H9 (cell line): ENCODE measurements around the gene MAN1B1. TPM values are rescaled to one million over a fixed set of nuclear protein-coding genes. Genes with fewer than 3 reads are reported as not detected.

Experiments used
- DNase-seq: peaks from one replicate; pipeline ENCODE4 v3.0.0-alpha.2; 2017
- H2AFZ ChIP-seq: one replicate; pipeline ENCODE4 v1.6.1; 2013; ENCODE audit warnings: mild to moderate bottlenecking, low read length, control low read depth, moderate library complexity
- H2AK5ac ChIP-seq: 2 replicates; pipeline ENCODE4 v1.6.1; 2013; ENCODE audit warnings: low read length, control low read depth, mixed read lengths; ENCODE audit not compliant: insufficient read length
- H2BK120ac ChIP-seq: one replicate; pipeline ENCODE4 v1.6.1; 2013; ENCODE audit warnings: low read depth, mild to moderate bottlenecking, low read length, control low read depth, inconsistent platforms; ENCODE audit not compliant: poor library complexity, severe bottlenecking
- H2BK12ac ChIP-seq: 2 replicates; pipeline ENCODE4 v1.6.1; 2013; ENCODE audit warnings: low read length, control low read depth, mixed read lengths, low read depth; ENCODE audit not compliant: insufficient read length
- H2BK15ac ChIP-seq: 2 replicates; pipeline ENCODE4 v1.6.1; 2013; ENCODE audit warnings: low read depth, low read length, control low read depth
- H2BK20ac ChIP-seq: one replicate; pipeline ENCODE4 v1.6.1; 2013; ENCODE audit warnings: low read depth, mild to moderate bottlenecking, low read length, control low read depth, inconsistent platforms; ENCODE audit not compliant: poor library complexity, severe bottlenecking
- H2BK5ac ChIP-seq: 2 replicates; pipeline ENCODE4 v1.6.1; 2013; ENCODE audit warnings: low read length, control low read depth, mixed read lengths; ENCODE audit not compliant: insufficient read length
- H3K14ac ChIP-seq: 2 replicates; pipeline ENCODE4 v1.6.1; 2013; ENCODE audit warnings: low read length, control low read depth; ENCODE audit not compliant: insufficient read depth
- H3K18ac ChIP-seq: 2 replicates; pipeline ENCODE4 v1.6.1; 2013; ENCODE audit warnings: low read depth, mild to moderate bottlenecking, mixed read lengths, low read length, control low read depth; ENCODE audit not compliant: insufficient read length
- H3K23ac ChIP-seq: 2 replicates; pipeline ENCODE4 v1.6.1; 2013; ENCODE audit warnings: low read length, control low read depth, mixed read lengths, low read depth; ENCODE audit not compliant: insufficient read length
- H3K23me2 ChIP-seq: 2 replicates; pipeline ENCODE4 v1.6.1; 2013; ENCODE audit warnings: low read depth, mild to moderate bottlenecking, mixed read lengths, low read length, control low read depth; ENCODE audit not compliant: insufficient read length, poor library complexity, severe bottlenecking
- H3K27ac ChIP-seq: 2 replicates; pipeline ENCODE4 v1.5.1; 2013; ENCODE audit warnings: low read length, control low read depth, mixed read lengths, low read depth; ENCODE audit not compliant: insufficient read length
- H3K27me3 ChIP-seq: 2 replicates; pipeline ENCODE4 v1.6.1; 2013; ENCODE audit warnings: low read length, control low read depth, inconsistent platforms; ENCODE audit not compliant: insufficient read depth
- H3K4ac ChIP-seq: 2 replicates; pipeline ENCODE4 v1.6.1; 2013; ENCODE audit warnings: low read depth, mild to moderate bottlenecking, control low read depth, inconsistent platforms, low read length, moderate library complexity
- H3K4me1 ChIP-seq: 2 replicates; pipeline ENCODE4 v1.6.1; 2013; ENCODE audit warnings: low read length, control low read depth, inconsistent platforms; ENCODE audit not compliant: insufficient read depth
- H3K4me2 ChIP-seq: 2 replicates; pipeline ENCODE4 v1.6.1; 2013; ENCODE audit warnings: low read length, control low read depth, mixed read lengths; ENCODE audit not compliant: insufficient read length, insufficient read depth
- H3K56ac ChIP-seq: 2 replicates; pipeline ENCODE4 v1.6.1; 2013; ENCODE audit warnings: low read depth, mild to moderate bottlenecking, mixed read lengths, low read length, control low read depth; ENCODE audit not compliant: insufficient read length
- H3K79me1 ChIP-seq: 2 replicates; pipeline ENCODE4 v1.6.1; 2013; ENCODE audit warnings: low read depth, mild to moderate bottlenecking, moderate library complexity, low read length, control low read depth, inconsistent platforms; ENCODE audit not compliant: insufficient read depth, poor library complexity, severe bottlenecking
- H3K79me2 ChIP-seq: 2 replicates; pipeline ENCODE4 v1.6.1; 2013; ENCODE audit warnings: low read length, control low read depth, inconsistent platforms; ENCODE audit not compliant: insufficient read depth
- H3K9ac ChIP-seq: 2 replicates; pipeline ENCODE4 v1.6.1; 2013; ENCODE audit warnings: low read length, control low read depth, mixed read lengths; ENCODE audit not compliant: insufficient read length; ENCODE audit errors: extremely low read depth
- H3K9me3 ChIP-seq: one replicate; pipeline ENCODE4 v1.6.1; 2013; ENCODE audit warnings: low read depth, low read length, inconsistent platforms; ENCODE audit not compliant: control insufficient read depth
- H3T11ph ChIP-seq: one replicate; pipeline ENCODE4 v1.6.1; 2013; ENCODE audit warnings: mild to moderate bottlenecking, low read length, control low read depth, inconsistent platforms
- H4K20me1 ChIP-seq: one replicate; pipeline ENCODE4 v1.6.1; 2013; ENCODE audit not compliant: control insufficient read depth, insufficient read length, insufficient read depth
- H4K5ac ChIP-seq: 2 replicates; pipeline ENCODE4 v1.6.1; 2013; ENCODE audit warnings: low read depth, mild to moderate bottlenecking, mixed read lengths, low read length, control low read depth; ENCODE audit not compliant: insufficient read length
- H4K8ac ChIP-seq: replicated peaks from 2 replicates; pipeline ENCODE4 v1.6.1; 2013; ENCODE audit warnings: low read length, control low read depth, mixed read lengths, low read depth; ENCODE audit not compliant: insufficient read length
- H4K91ac ChIP-seq: 2 replicates; pipeline ENCODE4 v1.6.1; 2013; ENCODE audit warnings: low read depth, mild to moderate bottlenecking, moderate library complexity, mixed read lengths, low read length, control low read depth; ENCODE audit not compliant: insufficient read length
- H3K27ac Mint-ChIP-seq, 3 experiments: 2 replicates in 2 of 3; 3 replicates in 1 of 3; pipeline ENCODE4 v1.8.0; 2020 to 2021; ENCODE audit warnings: mixed read lengths in 3 of 3, mild to moderate bottlenecking in 1 of 3, moderate library complexity in 1 of 3
- H3K27me3 Mint-ChIP-seq: 2 replicates; pipeline ENCODE4 v1.8.0; 2021; ENCODE audit warnings: low read depth, mild to moderate bottlenecking, moderate library complexity, mixed read lengths
- H3K36me3 Mint-ChIP-seq, 3 experiments: 2 replicates in 2 of 3; 3 replicates in 1 of 3; pipeline ENCODE4 v1.8.0; 2020 to 2021; ENCODE audit warnings: low read depth in 3 of 3, mixed read lengths in 3 of 3; ENCODE audit not compliant: insufficient read depth in 1 of 3
- H3K4me1 Mint-ChIP-seq, 2 experiments: 2 replicates each; pipeline ENCODE4 v1.8.0; 2020; ENCODE audit warnings: mixed read lengths in 2 of 2
- H3K4me3 Mint-ChIP-seq, 2 experiments: 2 replicates in 1 of 2; 3 replicates in 1 of 2; pipeline ENCODE4 v1.8.0; 2020 to 2021; ENCODE audit warnings: mild to moderate bottlenecking in 2 of 2, mixed read lengths in 2 of 2, moderate library complexity in 1 of 2
- H3K9me3 Mint-ChIP-seq, 2 experiments: 2 replicates in 1 of 2; 3 replicates in 1 of 2; pipeline ENCODE4 v1.8.0; 2020; ENCODE audit warnings: mild to moderate bottlenecking in 2 of 2, mixed read lengths in 2 of 2, moderate library complexity in 1 of 2
- CTCF ChIP-seq: fragments of 200-600 bp; sonication (generic); conservative IDR thresholded peaks from 3 replicates; pipeline ENCODE4 v1.8.0; 2021; ENCODE audit warnings: antibody characterized with exemption, mild to moderate bottlenecking
- WGBS: extraction: QIAGEN DNeasy Blood & Tissue Kit; methylation state at CpG from one replicate; pipeline ENCODE4 v1.1.7; 2013; ENCODE audit warnings: missing lambda C conversion rate, low lambda C conversion rate, mixed read lengths; ENCODE audit not compliant: insufficient read length; ENCODE audit errors: extremely low coverage; 5-methylcytosine and 5-hydroxymethylcytosine counted together
- total RNA-seq: library from RNA; stranded (reverse); gene quantifications from 2 replicates; pipeline ENCODE4 v1.2.1, GENCODE V29; 2021

MAN1B1 gene
- total RNA-seq, 1 experiment from 2014 or later = 34.9 TPM

GRCh38 chr9:137129456-137130175 lies 42.8 kb downstream of the MAN1B1 start:
- H3K14ac ChIP-seq = peak overlapping the region; percentile 72
- H3K27me3 ChIP-seq = no peaks in the 10 kb centered on the region
- H2AFZ ChIP-seq = no peak overlapping the region
- no peak overlapping the region for H3T11ph ChIP-seq
- H3K4me1 Mint-ChIP-seq = peaks cover 14 to 17% of the 10 kb centered on the region in 2 experiments
- no peaks in the 10 kb centered on the region for H3K4me1 ChIP-seq
- no peak overlapping the region for H2BK15ac ChIP-seq
- peak overlapping the region; percentile 76 to 81 for H3K4me3 Mint-ChIP-seq
- H4K91ac ChIP-seq = no peak overlapping the region
- no peak for TF ChIP-seq CTCF
- no peak overlapping the region for H2BK20ac ChIP-seq
- peak overlapping the region; percentile 65 for H3K18ac ChIP-seq
- no peak overlapping the region for H3K27ac Mint-ChIP-seq
- no peaks in the 10 kb centered on the region for H3K9me3 ChIP-seq
- peaks cover 4% of the 10 kb centered on the region for H3K23me2 ChIP-seq
- no peak overlapping the region for H3K4ac ChIP-seq
- H3K4me2 ChIP-seq = peak overlapping the region; percentile 71
- no peaks in the 10 kb centered on the region for H3K9me3 Mint-ChIP-seq
- H3K79me2 ChIP-seq = no peaks in the 10 kb centered on the region
- H3K23ac ChIP-seq = no peak overlapping the region
- H3K9ac ChIP-seq = peak overlapping the region; percentile 28
- no peak overlapping the region for H3K27ac ChIP-seq
- no peak overlapping the region for H4K5ac ChIP-seq
- H2AK5ac ChIP-seq = no peak overlapping the region
- H2BK120ac ChIP-seq = no peak overlapping the region
- H2BK5ac ChIP-seq = no peak overlapping the region
- WGBS = no CpG with 5 or more reads among the region's 86 CpGs
- H4K20me1 ChIP-seq = no peaks in the 10 kb centered on the region
- peaks cover 42% of the 10 kb centered on the region for H3K27me3 Mint-ChIP-seq
- no peak overlapping the region for H3K56ac ChIP-seq
- H4K8ac ChIP-seq = no peak overlapping the region
- DNase-seq = peak; percentile 92
- no peak overlapping the region for H2BK12ac ChIP-seq
- H3K79me1 ChIP-seq = no peaks in the 10 kb centered on the region
- no peaks in the 10 kb centered on the region; a peak in 1 of 7 replicates for H3K36me3 Mint-ChIP-seq
